ENCODE results near the gene EPS15.

EPS15 gene

GRCh38 chr1:51314974-51315373, 204.1 kb downstream of the EPS15 start:
- DNase-seq (ENCODE audit: low read depth), result no peak

GRCh38 chr1:51313961-51314777, 204.9 kb downstream of the EPS15 start:
- no peak for DNase-seq (ENCODE audit: low read depth)

DNA sequence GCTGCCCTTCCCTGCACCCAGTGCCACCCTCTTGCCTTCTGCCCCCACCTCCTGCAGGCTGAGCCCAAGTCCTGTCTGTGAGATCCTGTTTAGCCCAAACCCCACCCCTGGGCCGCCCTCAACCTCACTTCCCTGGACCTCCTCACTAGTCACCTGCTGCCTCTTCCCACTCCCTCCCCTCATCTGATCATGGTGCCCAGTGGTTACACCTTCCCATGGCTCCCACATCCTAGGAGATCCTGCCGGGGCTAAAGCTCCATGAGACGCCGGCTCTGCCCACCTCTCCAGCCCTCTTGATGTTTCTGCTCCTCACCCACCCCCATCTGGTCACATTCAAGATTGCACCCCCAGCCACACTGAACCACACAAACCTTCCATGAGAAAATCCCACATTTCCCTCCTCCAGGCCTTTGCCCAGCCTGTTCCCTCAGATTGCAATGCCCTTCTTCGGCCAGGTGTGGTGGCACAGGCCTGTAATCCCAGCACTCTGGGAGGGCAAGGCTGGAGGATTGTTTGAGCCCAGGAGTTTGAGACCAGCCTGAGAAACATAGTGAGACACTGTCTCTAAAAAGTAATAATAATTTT, 205.7 kb downstream of the EPS15 start:
- DNase-seq (ENCODE audit: low read depth), result no peak

DNA sequence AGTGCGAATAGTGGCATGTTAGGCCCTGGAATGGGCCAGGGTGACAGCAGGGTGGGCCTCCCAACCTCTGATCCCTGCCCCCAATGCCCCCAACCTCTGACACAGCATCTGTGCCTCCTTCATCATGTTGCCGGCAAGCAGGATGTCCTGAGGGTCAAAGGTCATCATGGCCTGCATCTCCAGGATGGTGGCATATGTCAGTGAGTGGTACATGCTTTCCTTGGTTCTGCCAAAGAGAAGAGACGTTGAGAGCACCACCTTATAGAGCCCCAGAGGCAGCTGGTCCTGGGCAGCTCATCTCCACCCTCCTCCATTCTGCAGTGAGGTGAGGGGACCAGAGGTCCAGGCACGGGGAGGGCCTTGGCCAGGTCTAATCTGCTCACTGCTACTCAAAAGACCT, 206.3 kb downstream of the EPS15 start:
- no peak for DNase-seq (ENCODE audit: low read depth)

GRCh38 chr1:51311826-51312225, 207.2 kb downstream of the EPS15 start:
- DNase-seq (ENCODE audit: low read depth), result no peak

- DNase-seq (ENCODE audit: low read depth), result no peak
Observed at GRCh38 chr1:51310871-51311613, 208.0 kb downstream of the EPS15 start.

DNA sequence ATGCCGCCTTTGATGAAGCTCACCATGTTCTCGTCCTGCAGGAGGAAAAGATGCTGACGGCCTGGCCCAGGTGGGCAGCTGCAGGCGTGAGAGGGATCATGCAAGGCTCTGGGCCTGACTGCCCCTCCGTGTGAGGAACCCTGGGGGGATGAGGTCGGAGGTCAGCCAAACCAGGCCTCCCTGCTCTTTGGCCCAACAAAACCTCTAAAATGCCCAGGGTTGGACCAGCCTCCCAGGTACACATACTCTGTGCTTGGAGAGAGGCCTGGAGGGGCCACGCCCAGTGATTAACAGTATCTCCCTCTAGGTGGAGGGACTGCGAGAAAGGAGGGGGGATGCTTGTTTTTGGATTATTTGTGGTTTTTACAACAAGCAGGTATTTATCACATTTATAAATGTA, 209.8 kb downstream of the EPS15 start:
- DNase-seq (ENCODE audit: low read depth), result no peak

- DNase-seq (ENCODE audit: low read depth), result no peak
Observed at GRCh38 chr1:51308636-51309035, 210.4 kb downstream of the EPS15 start.

GRCh38 chr1:51306950-51307349, 212.1 kb downstream of the EPS15 start:
- no peak for DNase-seq (ENCODE audit: low read depth)

GRCh38 chr1:51305371-51305823, 213.7 kb downstream of the EPS15 start:
- no peak for DNase-seq (ENCODE audit: low read depth)

DNA sequence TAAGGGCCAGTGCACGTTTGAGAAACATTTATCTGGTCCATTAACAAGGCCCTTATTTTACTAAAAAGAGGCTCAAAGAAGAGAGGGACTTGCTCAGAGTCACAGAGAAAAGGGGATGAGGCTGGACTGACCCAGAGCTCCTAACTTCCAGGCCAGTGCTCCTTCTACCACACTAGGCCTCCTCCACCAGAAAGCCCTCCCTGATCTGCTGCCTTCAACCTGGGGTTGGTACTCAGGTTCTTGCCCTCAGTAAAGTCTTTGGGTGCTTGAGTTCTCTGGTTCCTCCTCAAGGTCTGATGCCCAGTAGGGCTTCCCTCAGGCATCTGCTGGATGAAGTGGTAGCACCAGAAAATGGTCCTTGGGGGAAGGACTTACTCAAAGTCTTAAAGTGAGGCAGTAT, 214.7 kb downstream of the EPS15 start:
- no peak for DNase-seq (ENCODE audit: low read depth)
